OCI-LY7 (cell line): Measurements from ENCODE around the gene CALU.

Experiments used
- CTCF ChIP-seq: fragments of 200-600 bp; sonication (generic); conservative IDR thresholded peaks from 2 replicates; pipeline ENCODE4 v1.5.1; 2014; ENCODE audit warnings: mild to moderate bottlenecking, antibody characterized with exemption, low read length, moderate library complexity, mixed read lengths
- EZH2phosphoT487 ChIP-seq: fragments of 200-600 bp; sonication (generic); IDR thresholded peaks from 2 replicates; pipeline ENCODE4 v1.6.1; 2018; ENCODE audit warnings: low read depth, borderline replicate concordance, mild to moderate bottlenecking, mixed run types, antibody characterized with exemption, low read length, moderate library complexity, mixed read lengths

- TF ChIP-seq CTCF (no peak), EZH2phosphoT487 (no peak)
Observed at GRCh38 chr7:128732521-128733277, 6.5 kb upstream of the CALU start.
